GM12801 (cell line): ENCODE measurements around the gene AGER.

Source experiments
- TF ChIP-seq, protein P1 (sequence below): IDR thresholded peaks from one replicate; pipeline ENCODE4 v1.5.1; 2011; ENCODE audit warnings: control low read depth; ENCODE audit not compliant: insufficient read length; ENCODE audit errors: extremely low read depth

Gene AGER

DNA sequence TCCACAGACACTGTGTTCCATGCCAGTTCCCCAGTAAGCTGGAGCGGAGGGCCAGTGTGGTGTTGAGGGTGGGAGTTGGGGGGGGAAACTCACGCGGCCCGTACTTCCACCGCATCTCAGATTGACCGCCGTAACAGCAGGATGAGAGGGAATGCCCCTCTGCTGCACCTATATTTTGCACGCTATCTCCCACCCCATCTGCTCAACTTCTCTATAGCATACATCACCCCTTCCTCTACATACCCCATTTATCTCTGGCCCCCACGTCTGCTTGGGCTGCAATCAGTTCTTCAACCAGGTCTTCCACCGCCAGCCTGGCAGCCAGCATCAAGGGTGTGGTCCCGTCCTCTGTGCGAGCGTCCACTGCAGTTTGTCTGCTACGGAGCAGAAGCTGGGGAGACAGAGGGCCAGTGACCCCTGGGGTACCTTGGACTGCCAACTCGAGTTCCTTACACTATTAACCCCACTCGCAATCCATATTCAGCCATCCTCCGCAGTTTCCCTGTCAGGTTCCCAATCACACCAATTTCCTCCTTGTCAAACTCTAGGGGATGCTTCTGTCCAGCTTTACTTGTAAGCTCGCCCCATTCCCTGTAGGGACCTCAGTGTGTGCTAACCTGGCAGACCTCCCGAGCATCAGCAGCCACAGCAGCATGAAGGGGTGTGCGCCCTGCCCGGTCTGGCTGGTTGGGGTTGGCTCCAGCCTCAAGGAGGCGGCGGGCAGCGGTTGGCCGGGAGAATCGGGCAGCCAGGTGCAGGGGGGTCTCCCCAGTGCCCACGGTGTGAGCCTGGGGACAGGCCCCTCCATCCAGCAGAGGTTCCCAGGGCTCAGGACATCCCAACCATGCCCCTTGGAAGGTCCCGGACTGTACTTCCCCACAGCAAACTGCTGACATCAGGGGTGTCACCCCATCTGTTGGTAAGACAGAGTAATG, 12.9 kb upstream of the AGER start:
- TF ChIP-seq, protein P1, sequence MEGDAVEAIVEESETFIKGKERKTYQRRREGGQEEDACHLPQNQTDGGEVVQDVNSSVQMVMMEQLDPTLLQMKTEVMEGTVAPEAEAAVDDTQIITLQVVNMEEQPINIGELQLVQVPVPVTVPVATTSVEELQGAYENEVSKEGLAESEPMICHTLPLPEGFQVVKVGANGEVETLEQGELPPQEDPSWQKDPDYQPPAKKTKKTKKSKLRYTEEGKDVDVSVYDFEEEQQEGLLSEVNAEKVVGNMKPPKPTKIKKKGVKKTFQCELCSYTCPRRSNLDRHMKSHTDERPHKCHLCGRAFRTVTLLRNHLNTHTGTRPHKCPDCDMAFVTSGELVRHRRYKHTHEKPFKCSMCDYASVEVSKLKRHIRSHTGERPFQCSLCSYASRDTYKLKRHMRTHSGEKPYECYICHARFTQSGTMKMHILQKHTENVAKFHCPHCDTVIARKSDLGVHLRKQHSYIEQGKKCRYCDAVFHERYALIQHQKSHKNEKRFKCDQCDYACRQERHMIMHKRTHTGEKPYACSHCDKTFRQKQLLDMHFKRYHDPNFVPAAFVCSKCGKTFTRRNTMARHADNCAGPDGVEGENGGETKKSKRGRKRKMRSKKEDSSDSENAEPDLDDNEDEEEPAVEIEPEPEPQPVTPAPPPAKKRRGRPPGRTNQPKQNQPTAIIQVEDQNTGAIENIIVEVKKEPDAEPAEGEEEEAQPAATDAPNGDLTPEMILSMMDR: no peak

DNA sequence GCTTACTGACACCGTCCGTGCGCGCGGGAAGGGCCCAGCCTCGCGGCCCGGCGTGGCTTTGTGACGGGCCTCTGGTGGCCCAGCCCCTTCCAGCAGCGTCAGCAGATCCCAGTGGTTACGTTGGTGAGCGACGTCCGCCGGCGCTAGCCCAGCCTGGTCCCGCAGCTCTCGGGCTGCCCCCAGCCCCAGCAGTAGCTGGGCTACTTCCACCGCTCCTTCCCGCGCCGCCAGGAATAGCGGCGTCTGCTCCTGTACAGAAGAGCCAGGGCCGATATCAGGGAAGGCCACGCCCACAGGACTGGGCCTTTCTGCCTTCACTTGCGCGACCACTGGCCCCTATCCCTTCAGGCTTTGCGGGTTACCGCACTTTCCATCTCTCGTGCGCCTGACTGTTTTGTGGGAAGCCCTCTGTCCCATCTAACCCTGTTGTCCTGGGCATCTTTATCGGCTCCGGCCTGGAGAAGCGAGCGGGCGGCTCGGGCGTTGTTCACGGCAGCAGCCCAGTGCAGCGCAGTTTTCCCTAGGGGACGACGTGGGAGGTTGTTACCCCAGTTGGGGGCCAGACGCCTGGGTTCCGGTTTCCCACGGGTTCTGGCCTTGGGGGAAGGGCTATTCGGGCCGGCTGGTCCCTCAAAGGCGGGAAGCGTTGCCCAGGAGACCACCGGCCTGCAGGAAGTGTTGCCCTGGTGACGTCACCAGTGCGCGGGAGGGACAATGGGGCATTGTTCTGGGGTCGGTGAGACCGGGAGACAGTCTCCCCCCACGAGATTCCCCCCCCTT, 12.0 kb upstream of the AGER start:
- TF ChIP-seq, protein P1: no peak

DNA sequence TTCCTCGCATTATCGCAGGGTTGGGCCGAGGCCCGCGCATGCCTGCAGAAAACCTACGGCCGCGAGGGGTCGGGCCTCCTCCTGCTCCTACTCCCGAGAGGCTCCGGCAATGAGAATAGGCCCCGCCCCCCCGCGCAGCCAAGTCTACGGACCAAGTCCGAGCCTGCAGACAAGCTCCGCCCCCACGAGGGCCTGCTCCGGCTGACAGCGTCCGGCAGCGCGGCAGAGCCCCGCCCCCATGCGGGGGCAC, 11.5 kb upstream of the AGER start:
- TF ChIP-seq, protein P1: no peak

DNA sequence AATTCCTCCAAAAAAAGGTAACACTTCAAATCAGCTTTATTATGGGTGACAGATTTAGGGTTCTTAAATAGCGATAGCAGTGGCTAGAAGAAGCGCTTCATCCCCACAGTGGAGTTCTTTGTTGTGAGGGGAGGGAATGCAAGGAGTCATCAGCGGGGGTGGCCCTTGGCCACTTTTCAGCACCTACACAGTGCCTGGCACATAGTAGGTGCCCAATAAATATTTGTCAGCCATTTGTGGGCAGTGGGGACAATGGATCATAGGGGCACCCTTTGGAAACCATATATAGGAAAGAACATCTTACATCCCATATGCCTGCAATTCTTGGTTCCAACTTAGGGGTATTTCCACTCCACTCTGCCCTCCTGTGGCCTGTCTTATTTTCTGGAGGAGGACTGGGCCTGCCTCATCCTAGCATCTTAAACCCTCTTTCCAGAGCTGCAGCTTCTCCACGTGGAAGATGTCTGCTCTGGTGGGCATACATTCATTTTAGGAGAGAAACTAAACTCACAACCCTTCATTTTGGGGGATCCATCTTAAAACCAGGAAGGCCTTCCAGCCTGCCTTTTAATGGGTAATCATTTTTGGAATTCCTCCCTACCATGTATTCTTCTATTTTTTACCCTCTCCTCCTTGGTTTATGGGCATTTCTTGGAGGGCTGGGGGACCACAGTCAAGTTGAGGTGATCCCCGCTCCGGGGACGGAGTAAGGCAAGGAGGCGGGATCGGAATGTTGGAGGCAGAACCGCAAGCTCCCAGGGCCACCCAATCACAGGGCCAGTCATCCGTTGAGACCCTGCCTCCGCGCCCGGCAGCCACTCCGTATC, 11.0 kb upstream of the AGER start:
- TF ChIP-seq, protein P1: no peak

DNA sequence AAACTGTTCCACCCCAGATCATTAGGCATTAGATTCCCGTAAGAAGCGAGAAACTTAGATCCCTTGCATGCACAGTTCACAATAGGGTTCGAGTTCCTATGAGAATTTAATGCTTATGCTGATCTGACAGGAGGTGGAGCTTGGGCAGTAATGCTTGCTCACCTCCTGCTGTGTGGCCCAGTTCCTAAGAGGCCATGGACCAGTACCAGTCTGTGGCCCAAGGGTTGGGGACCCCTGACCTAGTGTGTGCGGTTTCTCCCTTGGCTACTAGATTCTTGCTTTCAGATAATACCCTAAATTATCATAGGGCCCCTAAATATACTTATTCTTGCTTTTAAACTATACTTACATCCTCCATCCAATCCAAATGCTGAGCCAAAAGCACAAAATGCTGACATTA, 10.3 kb upstream of the AGER start:
- TF ChIP-seq, protein P1: no peak

DNA sequence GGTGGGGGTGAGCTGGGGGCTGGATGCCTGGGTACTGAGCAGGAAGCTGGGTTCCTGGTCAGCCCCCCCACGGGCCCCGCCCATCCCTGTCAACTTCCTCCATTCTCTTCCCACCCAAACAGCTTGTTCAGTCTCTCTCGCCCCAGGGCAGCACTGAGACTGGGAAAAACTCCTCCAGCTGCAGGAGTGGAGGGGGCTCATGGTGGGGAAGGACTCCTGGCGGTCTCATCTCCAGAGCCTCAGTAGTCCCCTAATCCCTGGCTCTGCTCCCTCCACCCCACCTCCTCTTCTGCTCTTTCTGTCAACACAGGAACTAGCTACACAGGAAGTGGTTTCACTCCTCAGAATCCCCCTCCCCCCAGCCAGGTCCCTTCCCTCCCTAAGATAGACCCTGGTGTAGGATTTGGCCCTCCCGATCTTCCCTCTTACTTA, 8.6 kb upstream of the AGER start, which contains the start of gene GPSM3:
Gene GPSM3, minus strand, starts transcription at position 36 of the 432 bp plus-strand sequence. CDS start 130 bp downstream, outside the sequence.
- TF ChIP-seq, protein P1: no peak
